Measurements from ENCODE around the gene BPTF.
"Not testable (repeated sequence)": the region's sequence is repeated elsewhere in the genome, so short reads cannot be mapped to it uniquely, and the experiment has no call there.

The BPTF gene

GRCh38 chr17:67884741-67885140 lies 59.4 kb downstream of the BPTF start:
- no peak for DNase-seq

GRCh38 chr17:67891481-67892119 lies 66.3 kb downstream of the BPTF start:
- DNase-seq, result no peak

- DNase-seq, result no peak
These were observed 77.4 kb downstream of the BPTF start for GRCh38 chr17:67902511-67903231.

GRCh38 chr17:67905298-67905697 lies 80.0 kb downstream of the BPTF start:
- not testable (repeated sequence) for DNase-seq

- not testable (repeated sequence) for DNase-seq
These were observed 85.0 kb downstream of the BPTF start for GRCh38 chr17:67910117-67910803.

- DNase-seq, result no peak
These were observed 85.9 kb downstream of the BPTF start for GRCh38 chr17:67911059-67911782.

GRCh38 chr17:67912088-67912487 lies 86.8 kb downstream of the BPTF start:
- DNase-seq, result no peak

GRCh38 chr17:67912656-67913055 lies 87.4 kb downstream of the BPTF start:
- no peak for DNase-seq

GRCh38 chr17:67920212-67920611 lies 94.9 kb downstream of the BPTF start:
- no peak for DNase-seq

GRCh38 chr17:67922503-67922902 lies 97.2 kb downstream of the BPTF start:
- no peak for DNase-seq

- DNase-seq, result not testable (repeated sequence)
These were observed 103.5 kb downstream of the BPTF start for GRCh38 chr17:67928842-67929241.

- DNase-seq, result no peak
These were observed 105.9 kb downstream of the BPTF start for GRCh38 chr17:67931227-67931626.

- no peak for DNase-seq
These were observed 117.5 kb downstream of the BPTF start for GRCh38 chr17:67942810-67943209.

- DNase-seq, result no peak
These were observed 118.7 kb downstream of the BPTF start for GRCh38 chr17:67944035-67944434.

GRCh38 chr17:67946513-67946912 lies 121.2 kb downstream of the BPTF start:
- no peak for DNase-seq

- DNase-seq, result no peak
These were observed 122.1 kb downstream of the BPTF start for GRCh38 chr17:67947325-67947813.

GRCh38 chr17:67950945-67951344 lies 125.6 kb downstream of the BPTF start:
- no peak for DNase-seq

GRCh38 chr17:67959510-67959909 lies 134.2 kb downstream of the BPTF start:
- no peak for DNase-seq

GRCh38 chr17:67960276-67960675 lies 135.0 kb downstream of the BPTF start:
- not testable (repeated sequence) for DNase-seq

GRCh38 chr17:67962156-67962555 lies 136.9 kb downstream of the BPTF start:
- DNase-seq, result not testable (repeated sequence)

- DNase-seq, result not testable (repeated sequence)
These were observed 137.9 kb downstream of the BPTF start for GRCh38 chr17:67963145-67963572.

GRCh38 chr17:67970783-67971182 lies 145.5 kb downstream of the BPTF start:
- DNase-seq, result no peak

GRCh38 chr17:67974185-67974584 lies 148.9 kb downstream of the BPTF start:
- no peak for DNase-seq
